ENCODE data around the gene DNAJC11. TPM values are rescaled to one million over a fixed set of nuclear protein-coding genes. Genes with fewer than 3 reads are reported as not detected.
"Not testable (repeated sequence)": the region's sequence is repeated elsewhere in the genome, so short reads cannot be mapped to it uniquely, and the experiment has no call there.

The DNAJC11 gene
- total RNA-seq (2021; fragmentation: NEBNext Ultra II Directional; extraction: Animal tissue kit (Norgen Biotek cat#: 25700)), result 10 to 100 TPM; 66.6 to 79.5 (median 73.0) TPM
- long read RNA-seq, transcript DNAJC11-202 (16 exons, 3,311 nt), result major isoform, 70 of 107 reads
- long read RNA-seq, partial matches to known transcripts, result 14 of 107 reads
- long read RNA-seq, other reads (novel, unspliced or antisense), result 19 of 107 reads

- Mint-ChIP-seq H3K9me3 (no peaks in the 10 kb centered on the region), H3K27ac (peak within 1 kb of the TSS; percentile 92), H3K4me1 (ENCODE audit: low read depth) (peaks cover 39% of the 10 kb centered on the region), H3K36me3 (ENCODE audit: low read depth) (peaks cover 6% of the 10 kb centered on the region; the same call in 1 of the 2 replicates), H3K27me3 (ENCODE audit: insufficient read depth) (peaks cover 3% of the 10 kb centered on the region), H3K4me3 (peak within 1 kb of the TSS; percentile 94)
- TF ChIP-seq CTCF (IDR thresholded peaks at IDR 0.05), result peak; percentile 93
- DNase-seq, result peak; percentile 87
These were observed at the start of gene DNAJC11 for GRCh38 chr1:6701437-6702153. Gene DNAJC11 (minus strand): TSS chr1:6701816. CDS start chr1:6701800, 16 bp downstream.

- Mint-ChIP-seq H3K27ac (no peak overlapping the region), H3K36me3 (ENCODE audit: low read depth) (no peaks in the 10 kb centered on the region), H3K9me3 (peaks cover 4% of the 10 kb centered on the region; the same call in 1 of the 2 replicates), H3K27me3 (ENCODE audit: insufficient read depth) (peaks cover 25% of the 10 kb centered on the region), H3K4me3 (no peak overlapping the region), H3K4me1 (ENCODE audit: low read depth) (peaks cover 24% of the 10 kb centered on the region)
- no peak for TF ChIP-seq CTCF (IDR thresholded peaks at IDR 0.05)
- DNase-seq, result no peak
These were observed 48.9 kb upstream of the DNAJC11 start for GRCh38 chr1:6750490-6750889.

- peaks cover 25% of the 10 kb centered on the region for H3K27me3 Mint-ChIP-seq (ENCODE audit: insufficient read depth)
- no peak overlapping the region for H3K27ac Mint-ChIP-seq
- H3K4me3 Mint-ChIP-seq, result no peak overlapping the region
- TF ChIP-seq CTCF (IDR thresholded peaks at IDR 0.05), result no peak
- no peaks in the 10 kb centered on the region for H3K36me3 Mint-ChIP-seq (ENCODE audit: low read depth)
- DNase-seq, result no peak
- H3K4me1 Mint-ChIP-seq (ENCODE audit: low read depth), result peaks cover 26% of the 10 kb centered on the region
- peaks cover 4% of the 10 kb centered on the region; the same call in 1 of the 2 replicates for H3K9me3 Mint-ChIP-seq
These were observed 46.1 kb upstream of the DNAJC11 start for GRCh38 chr1:6747674-6748073.

GRCh38 chr1:6745073-6745472 lies 43.5 kb upstream of the DNAJC11 start:
- TF ChIP-seq CTCF (IDR thresholded peaks at IDR 0.05), result no peak
- peaks cover 4% of the 10 kb centered on the region; the same call in 1 of the 2 replicates for H3K9me3 Mint-ChIP-seq
- no peak overlapping the region for H3K4me3 Mint-ChIP-seq
- no peak for DNase-seq
- no peaks in the 10 kb centered on the region for H3K36me3 Mint-ChIP-seq (ENCODE audit: low read depth)
- peaks cover 26% of the 10 kb centered on the region for H3K4me1 Mint-ChIP-seq (ENCODE audit: low read depth)
- no peak overlapping the region for H3K27ac Mint-ChIP-seq
- H3K27me3 Mint-ChIP-seq (ENCODE audit: insufficient read depth), result peaks cover 17% of the 10 kb centered on the region

- peaks cover 26% of the 10 kb centered on the region for H3K4me1 Mint-ChIP-seq (ENCODE audit: low read depth)
- H3K36me3 Mint-ChIP-seq (ENCODE audit: low read depth), result no peaks in the 10 kb centered on the region
- H3K27me3 Mint-ChIP-seq (ENCODE audit: insufficient read depth), result peaks cover 10% of the 10 kb centered on the region
- no peaks in the 10 kb centered on the region for H3K9me3 Mint-ChIP-seq
- peak overlapping the region; percentile 81 for H3K4me3 Mint-ChIP-seq
- no peak for TF ChIP-seq CTCF (IDR thresholded peaks at IDR 0.05)
- peak; percentile 82 for DNase-seq
- peak overlapping the region; percentile 94 for H3K27ac Mint-ChIP-seq
These were observed 41.8 kb upstream of the DNAJC11 start for GRCh38 chr1:6743189-6744101.

GRCh38 chr1:6742676-6743188 lies 41.1 kb upstream of the DNAJC11 start:
- H3K27ac Mint-ChIP-seq, result peak overlapping the region; percentile 94
- peaks cover 26% of the 10 kb centered on the region for H3K4me1 Mint-ChIP-seq (ENCODE audit: low read depth)
- not testable (repeated sequence) for H3K36me3 Mint-ChIP-seq (ENCODE audit: low read depth); H3K9me3 Mint-ChIP-seq; H3K4me3 Mint-ChIP-seq; H3K27me3 Mint-ChIP-seq (ENCODE audit: insufficient read depth); DNase-seq

All from HFFc6 (cell line).